Measurements from ENCODE around the gene PDGFRA. TPM values are rescaled to one million over a fixed set of nuclear protein-coding genes. Genes with fewer than 3 reads are reported as not detected.

PDGFRA gene
- total RNA-seq, 4 donors from 2014 or later, result 20.6 to 190 (median 65.5) TPM

- H3K27ac ChIP-seq, result no peak overlapping the region
- H3K36me3 ChIP-seq, result no peaks in the 10 kb centered on the region
- H3K9me3 ChIP-seq, result no peaks in the 10 kb centered on the region
- no peaks in the 10 kb centered on the region for H3K27me3 ChIP-seq
- in situ Hi-C loops (cut with MboI; ENCODE audit: low pct_ligation_motif_present in 1 of 4, low pct_unique_long_range_greater_than_20kb in 1 of 4, low sequenced_read_pairs in 3 of 4) (loop anchor here in 2 of 4 donors (25.0 kb wide), 2 partner anchors 1253 to 1878 kb away; no protein-coding TSS in a partner anchor), intact Hi-C loops (cut with DNase I; ENCODE audit: low total_unique reads) (no loop called here)
- DNase-seq, result no peak
- H3K4me1 ChIP-seq, result no peaks in the 10 kb centered on the region
- no peak overlapping the region for H3K4me3 ChIP-seq
- TF ChIP-seq EP300 (IDR thresholded peaks at IDR 0.05; ENCODE audit: low read depth), result no peak
- TF ChIP-seq POLR2AphosphoS5 (IDR thresholded peaks at IDR 0.05), result no peak
- TF ChIP-seq POLR2A (IDR thresholded peaks at IDR 0.05), result no peak
- TF ChIP-seq CTCF (IDR thresholded peaks at IDR 0.05), result no peak
- WGBS, 2 donors (ENCODE audit: low coverage in 1 of 2), result 70 to 75% methylated on average over 3 to 4 of the region's 4 CpGs
Measured at GRCh38 chr4:54265366-54265765, 36.3 kb downstream of the PDGFRA start.

GRCh38 chr4:54268151-54268550, 39.1 kb downstream of the PDGFRA start:
- intact Hi-C loops (cut with DNase I; ENCODE audit: low total_unique reads), result no loop called here
- no peak for TF ChIP-seq POLR2A (IDR thresholded peaks at IDR 0.05)
- no peak for TF ChIP-seq POLR2AphosphoS5 (IDR thresholded peaks at IDR 0.05)
- TF ChIP-seq CTCF (IDR thresholded peaks at IDR 0.05), result no peak
- TF ChIP-seq EP300 (IDR thresholded peaks at IDR 0.05; ENCODE audit: low read depth), result no peak
- H3K4me1 ChIP-seq, result no peaks in the 10 kb centered on the region

GRCh38 chr4:54271464-54271863, 42.4 kb downstream of the PDGFRA start:
- Histone ChIP-seq H3K9me3 (no peaks in the 10 kb centered on the region), H3K4me3 (no peak overlapping the region), H3K36me3 (no peaks in the 10 kb centered on the region), H3K27ac (no peak overlapping the region), H3K27me3 (no peaks in the 10 kb centered on the region), H3K4me1 (no peaks in the 10 kb centered on the region)
- in situ Hi-C loops (cut with MboI; ENCODE audit: low pct_ligation_motif_present in 1 of 4, low pct_unique_long_range_greater_than_20kb in 1 of 4, low sequenced_read_pairs in 3 of 4), result loop anchor here in 2 of 4 donors (25.0 kb wide), 2 partner anchors 1259 to 1884 kb away; no protein-coding TSS in a partner anchor
- intact Hi-C loops (cut with DNase I; ENCODE audit: low total_unique reads), result no loop called here
- TF ChIP-seq EP300 (IDR thresholded peaks at IDR 0.05; ENCODE audit: low read depth) (no peak), CTCF (IDR thresholded peaks at IDR 0.05) (no peak), POLR2A (IDR thresholded peaks at IDR 0.05) (no peak), POLR2AphosphoS5 (IDR thresholded peaks at IDR 0.05) (no peak)
- DNase-seq, result no peak

More at GRCh38 chr4:54268151-54268550, 39.1 kb downstream of the PDGFRA start:
- Histone ChIP-seq H3K36me3 (no peaks in the 10 kb centered on the region), H3K27me3 (no peaks in the 10 kb centered on the region), H3K9me3 (no peaks in the 10 kb centered on the region), H3K4me3 (no peak overlapping the region), H3K27ac (no peak overlapping the region)
- DNase-seq, result no peak
- in situ Hi-C loops (cut with MboI; ENCODE audit: low pct_ligation_motif_present in 1 of 4, low pct_unique_long_range_greater_than_20kb in 1 of 4, low sequenced_read_pairs in 3 of 4), result loop anchor here in 2 of 4 donors (25.0 kb wide), 2 partner anchors 1256 to 1881 kb away; no protein-coding TSS in a partner anchor

- 88% methylated on average over 3 of the region's 3 CpGs; no CpG with 5 or more reads in 1 of the 2 donors for WGBS, 2 donors (ENCODE audit: low coverage in 1 of 2)
- Histone ChIP-seq H3K36me3 (no peaks in the 10 kb centered on the region), H3K9me3 (no peaks in the 10 kb centered on the region), H3K4me3 (no peak overlapping the region), H3K27ac (no peak overlapping the region), H3K27me3 (peaks cover 4% of the 10 kb centered on the region), H3K4me1 (no peaks in the 10 kb centered on the region)
- intact Hi-C loops (cut with DNase I; ENCODE audit: low total_unique reads), result no loop called here
- in situ Hi-C loops (cut with MboI; ENCODE audit: low pct_ligation_motif_present in 1 of 4, low pct_unique_long_range_greater_than_20kb in 1 of 4, low sequenced_read_pairs in 3 of 4), result loop anchor here in 2 of 4 donors (25.0 kb wide), 2 partner anchors 1260 to 1885 kb away; no protein-coding TSS in a partner anchor
- no peak for DNase-seq
- TF ChIP-seq POLR2AphosphoS5 (IDR thresholded peaks at IDR 0.05) (no peak), CTCF (IDR thresholded peaks at IDR 0.05) (no peak), EP300 (IDR thresholded peaks at IDR 0.05; ENCODE audit: low read depth) (no peak), POLR2A (IDR thresholded peaks at IDR 0.05) (no peak)
Measured at GRCh38 chr4:54272051-54272450, 43.0 kb downstream of the PDGFRA start.

Data from transverse colon (tissue), 4 donors.